GM23338 (cell line): ENCODE data around the gene TRAF2. TPM values are rescaled to one million over a fixed set of nuclear protein-coding genes. Genes with fewer than 3 reads are reported as not detected.

Source experiments
- ATAC-seq: fragments of 200-7000 bp; cut with Tn5 transposase; 3 replicates; pipeline ENCODE4 v1.9.1; 2020
- DNase-seq: peaks from one replicate; pipeline ENCODE4 v3.0.0-alpha.2; 2015; ENCODE audit warnings: low spot score
- H2AFZ ChIP-seq: fragments of 200-600 bp; sonication (generic); 2 replicates; pipeline ENCODE4 v1.8.0; 2016; ENCODE audit warnings: antibody characterized with exemption, mild to moderate bottlenecking, moderate library complexity
- H3F3A ChIP-seq: fragments of 200-600 bp; sonication (generic); replicated peaks from 2 replicates; pipeline ENCODE4 v1.8.0; 2017; ENCODE audit warnings: antibody characterized with exemption, mixed run types, low read depth
- H3K27ac ChIP-seq: fragments of 200-600 bp; sonication (generic); 2 replicates; pipeline ENCODE4 v1.6.1; 2016; ENCODE audit warnings: low read depth
- H3K27me3 ChIP-seq: fragments of 200-600 bp; sonication (generic); 2 replicates; pipeline ENCODE4 v1.8.0; 2016; ENCODE audit warnings: mild to moderate bottlenecking, mixed run types, moderate library complexity; ENCODE audit not compliant: insufficient read depth
- H3K36me3 ChIP-seq: fragments of 200-600 bp; sonication (generic); 2 replicates; pipeline ENCODE4 v1.8.0; 2016; ENCODE audit warnings: mild to moderate bottlenecking; ENCODE audit not compliant: insufficient read depth
- H3K4me1 ChIP-seq: fragments of 200-600 bp; sonication (generic); 2 replicates; pipeline ENCODE4 v1.8.0; 2016; ENCODE audit warnings: mild to moderate bottlenecking, moderate library complexity; ENCODE audit not compliant: insufficient read depth
- H3K4me2 ChIP-seq: fragments of 200-600 bp; sonication (generic); 2 replicates; pipeline ENCODE4 v1.7.1; 2017; ENCODE audit warnings: mixed run types
- H3K4me3 ChIP-seq: fragments of 200-600 bp; sonication (generic); 2 replicates; pipeline ENCODE4 v1.6.1; 2016; ENCODE audit warnings: mixed run types
- H3K79me2 ChIP-seq: fragments of 200-600 bp; sonication (generic); replicated peaks from 2 replicates; pipeline ENCODE4 v1.8.0; 2017; ENCODE audit warnings: mild to moderate bottlenecking; ENCODE audit not compliant: insufficient read depth
- H3K9me2 ChIP-seq: fragments of 200-600 bp; sonication (generic); 2 replicates; pipeline ENCODE4 v1.8.0; 2017; ENCODE audit not compliant: insufficient read depth
- H4K20me1 ChIP-seq: fragments of 200-600 bp; sonication (generic); replicated peaks from 2 replicates; pipeline ENCODE4 v1.8.0; 2017; ENCODE audit warnings: mild to moderate bottlenecking; ENCODE audit not compliant: insufficient read depth
- H3K27ac Mint-ChIP-seq: 2 replicates; pipeline ENCODE4 v1.8.0; 2020; ENCODE audit warnings: inconsistent platforms, mild to moderate bottlenecking, moderate library complexity, mixed read lengths
- H3K27me3 Mint-ChIP-seq: 3 replicates; pipeline ENCODE4 v1.8.0; 2022; ENCODE audit warnings: low read depth, mild to moderate bottlenecking, moderate library complexity, mixed read lengths, inconsistent platforms; ENCODE audit not compliant: insufficient read depth, poor library complexity
- H3K36me3 Mint-ChIP-seq: 3 replicates; pipeline ENCODE4 v1.8.0; 2021; ENCODE audit warnings: low read depth, mild to moderate bottlenecking, inconsistent platforms, moderate library complexity, mixed read lengths
- H3K4me1 Mint-ChIP-seq: 3 replicates; pipeline ENCODE4 v1.8.0; 2020; ENCODE audit warnings: mild to moderate bottlenecking, inconsistent platforms, mixed read lengths
- H3K4me3 Mint-ChIP-seq: 3 replicates; pipeline ENCODE4 v1.8.0; 2021; ENCODE audit warnings: moderate library complexity, mild to moderate bottlenecking, inconsistent platforms, mixed read lengths
- H3K9me3 Mint-ChIP-seq: 3 replicates; pipeline ENCODE4 v1.8.0; 2020; ENCODE audit warnings: moderate library complexity, mild to moderate bottlenecking, inconsistent platforms, mixed read lengths
- CREB1 ChIP-seq: fragments of 250-450 bp; sonication (Bioruptor Pico); IDR thresholded peaks from 2 replicates; pipeline ENCODE4 v1.5.0; 2020; ENCODE audit warnings: low read depth, mild to moderate bottlenecking, moderate library complexity
- ETS1 ChIP-seq: IDR thresholded peaks from 2 replicates; pipeline ENCODE4 v1.6.1; 2016; ENCODE audit warnings: antibody characterized with exemption
- EZH2phosphoT487 ChIP-seq: fragments of 200-600 bp; sonication (generic); IDR thresholded peaks from one replicate; pipeline ENCODE4 v1.8.1; 2018; ENCODE audit warnings: antibody characterized with exemption; ENCODE audit not compliant: unreplicated experiment
- NANOG ChIP-seq: IDR thresholded peaks from 2 replicates; pipeline ENCODE4 v1.6.1; 2016; ENCODE audit warnings: antibody characterized with exemption, borderline replicate concordance
- POLR2AphosphoS5 ChIP-seq: IDR thresholded peaks from 2 replicates; pipeline ENCODE4 v1.6.1; 2016; ENCODE audit warnings: antibody characterized with exemption, low read depth
- ZNF114 ChIP-seq: fragments of 250-450 bp; sonication (Bioruptor Pico); IDR thresholded peaks from 2 replicates; pipeline ENCODE4 v1.5.0; 2020; ENCODE audit warnings: mild to moderate bottlenecking, moderate library complexity
- ZNF331 ChIP-seq: fragments of 250-450 bp; sonication (Bioruptor Pico); IDR thresholded peaks from 2 replicates; pipeline ENCODE4 v1.5.0; 2020; ENCODE audit warnings: low read depth, mild to moderate bottlenecking, moderate library complexity
- polyA plus RNA-seq: library from polyadenylated mRNA; unstranded; fragments of >200 nt; fragmentation: Nextera tagmentation; extraction: Ambion mirVana; gene quantifications from 2 replicates; pipeline ENCODE4 v1.2.1, GENCODE V29; 2016
- total RNA-seq: library from RNA; depleted of rRNA; stranded (reverse); fragments of >200 nt; shearing (Covaris generic); gene quantifications from 2 replicates; pipeline ENCODE4 v1.2.3, GENCODE V29; 2014
- TF ChIP-seq, protein P1 (sequence below), 2 experiments: fragments of 200-600 bp in 1 of 2; sonication (generic) in 1 of 2; conservative IDR thresholded peaks; 2 replicates each; pipeline versions ENCODE4 v1.5.1 to v1.6.1; 2016 to 2017; ENCODE audit warnings: antibody characterized with exemption in 2 of 2, low read depth in 2 of 2, mild to moderate bottlenecking in 2 of 2, moderate library complexity in 1 of 2
- TF ChIP-seq, protein P2 (sequence below): IDR thresholded peaks from one replicate; pipeline ENCODE4 v1.6.1; 2018; ENCODE audit warnings: antibody characterized with exemption; ENCODE audit not compliant: unreplicated experiment

The TRAF2 gene
- total and polyA plus RNA-seq, 2 experiments from 2014 or later = 25.4 to 39.9 TPM

DNA sequence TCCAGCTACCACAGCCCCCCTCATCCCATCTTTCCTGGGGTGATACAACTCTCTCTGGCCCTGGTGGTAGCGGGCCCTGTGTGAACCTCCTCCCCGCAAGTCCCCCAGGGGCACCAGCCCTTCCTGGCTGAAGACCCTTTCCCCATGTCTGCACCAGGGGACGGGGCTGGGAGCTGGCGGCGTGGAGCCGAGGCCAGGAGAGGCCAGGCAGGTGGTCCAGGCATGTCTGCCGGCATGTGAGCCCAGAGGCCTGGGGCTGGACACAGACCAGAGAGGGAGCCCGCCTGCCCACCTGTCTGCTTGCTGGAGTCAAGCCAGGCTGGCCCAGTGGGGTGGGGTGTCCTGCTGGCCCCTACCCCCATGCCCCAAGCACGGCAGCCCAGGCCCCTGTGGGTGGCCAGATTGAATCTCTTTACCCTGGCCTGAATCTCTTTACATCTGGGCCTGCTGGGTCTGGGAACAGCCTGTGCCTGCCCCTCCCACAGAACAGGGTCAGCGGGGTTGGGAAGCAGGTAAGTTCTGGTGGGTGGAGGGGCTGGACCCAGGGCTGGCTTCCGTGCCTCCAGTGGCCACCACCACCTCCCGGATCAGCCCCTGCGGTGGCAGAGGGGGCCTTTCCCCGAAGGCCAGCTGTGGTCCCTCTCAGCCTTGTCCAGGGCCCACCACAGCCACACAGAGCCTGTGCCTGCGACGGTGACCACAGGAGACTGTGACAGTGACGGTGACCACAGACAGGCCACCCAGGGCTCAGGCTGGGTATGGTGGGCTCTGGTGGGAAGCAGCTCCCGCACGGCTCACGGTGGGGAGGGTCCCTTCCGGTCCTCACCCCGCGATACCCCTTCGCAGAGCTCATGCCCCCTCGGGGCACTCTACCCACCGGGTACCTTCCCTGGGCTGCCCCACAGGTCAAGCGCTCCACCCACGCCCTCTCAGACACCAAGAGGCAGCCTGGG, 72.9 kb downstream of the TRAF2 start:
- Histone ChIP-seq H3F3A (no peaks in the 10 kb centered on the region), H3K4me1 (no peaks in the 10 kb centered on the region), H3K36me3 (no peaks in the 10 kb centered on the region), H2AFZ (no peak overlapping the region), H4K20me1 (no peaks in the 10 kb centered on the region), H3K27me3 (no peaks in the 10 kb centered on the region), H3K79me2 (no peaks in the 10 kb centered on the region), H3K4me3 (no peak overlapping the region), H3K27ac (no peak overlapping the region), H3K9me2 (0 out of 2 replicates have a peak, but pooled peaks cover 6% of the 10 kb centered on the region), H3K4me2 (no peak overlapping the region)
- Mint-ChIP-seq H3K9me3 (peaks cover 4% of the 10 kb centered on the region; the same call in 2 of the 3 replicates), H3K27me3 (peaks cover 4% of the 10 kb centered on the region), H3K27ac (no peak overlapping the region), H3K4me1 (no peaks in the 10 kb centered on the region; the same call in 2 of the 3 replicates), H3K36me3 (no peaks in the 10 kb centered on the region; the same call in 2 of the 3 replicates), H3K4me3 (no peak overlapping the region)
- TF ChIP-seq NANOG = no peak
- no peak for TF ChIP-seq ETS1
- TF ChIP-seq, protein P1, sequence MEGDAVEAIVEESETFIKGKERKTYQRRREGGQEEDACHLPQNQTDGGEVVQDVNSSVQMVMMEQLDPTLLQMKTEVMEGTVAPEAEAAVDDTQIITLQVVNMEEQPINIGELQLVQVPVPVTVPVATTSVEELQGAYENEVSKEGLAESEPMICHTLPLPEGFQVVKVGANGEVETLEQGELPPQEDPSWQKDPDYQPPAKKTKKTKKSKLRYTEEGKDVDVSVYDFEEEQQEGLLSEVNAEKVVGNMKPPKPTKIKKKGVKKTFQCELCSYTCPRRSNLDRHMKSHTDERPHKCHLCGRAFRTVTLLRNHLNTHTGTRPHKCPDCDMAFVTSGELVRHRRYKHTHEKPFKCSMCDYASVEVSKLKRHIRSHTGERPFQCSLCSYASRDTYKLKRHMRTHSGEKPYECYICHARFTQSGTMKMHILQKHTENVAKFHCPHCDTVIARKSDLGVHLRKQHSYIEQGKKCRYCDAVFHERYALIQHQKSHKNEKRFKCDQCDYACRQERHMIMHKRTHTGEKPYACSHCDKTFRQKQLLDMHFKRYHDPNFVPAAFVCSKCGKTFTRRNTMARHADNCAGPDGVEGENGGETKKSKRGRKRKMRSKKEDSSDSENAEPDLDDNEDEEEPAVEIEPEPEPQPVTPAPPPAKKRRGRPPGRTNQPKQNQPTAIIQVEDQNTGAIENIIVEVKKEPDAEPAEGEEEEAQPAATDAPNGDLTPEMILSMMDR (conservative IDR thresholded peaks at IDR 0.05; ENCODE audit: low read depth in 2 of 2) = no peak
- TF ChIP-seq EZH2phosphoT487 = no peak
- no peak for DNase-seq
- peak; percentile 31 for ATAC-seq

DNA sequence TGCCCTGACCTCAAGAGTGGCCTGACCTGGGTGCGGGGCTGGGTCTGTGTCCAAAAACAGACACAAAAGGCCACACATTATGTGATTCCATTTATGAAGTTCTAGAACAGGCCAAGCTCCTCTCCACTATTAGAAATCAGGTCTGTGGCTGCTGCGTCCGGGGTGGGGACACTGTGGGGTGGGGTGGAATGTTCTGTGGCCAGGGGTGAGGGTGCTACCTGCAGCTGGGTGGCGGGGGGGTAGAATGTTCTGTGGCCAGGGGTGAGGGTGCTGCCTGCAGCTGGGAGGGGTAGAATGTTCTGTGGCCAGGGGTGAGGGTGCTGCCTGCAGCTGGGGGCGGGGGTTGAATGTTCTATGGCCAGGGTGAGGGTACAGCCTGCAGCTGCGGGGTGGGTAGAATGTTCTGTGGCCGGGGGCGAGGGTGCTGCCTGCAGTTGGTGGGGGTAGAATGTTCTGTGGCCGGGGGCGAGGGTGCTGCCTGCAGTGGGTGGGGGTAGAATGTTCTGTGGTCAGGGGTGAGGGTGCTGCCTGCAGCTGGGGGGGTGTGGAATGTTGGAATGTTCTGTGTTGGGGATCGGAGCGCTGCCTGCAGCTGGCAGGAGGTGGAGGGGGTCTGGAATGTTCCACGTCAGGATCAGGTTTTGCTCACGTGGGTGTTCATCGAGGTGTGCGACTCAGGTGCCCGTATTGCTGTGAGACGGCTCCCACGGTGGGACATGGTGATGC, 74.1 kb downstream of the TRAF2 start:
- peaks cover 4% of the 10 kb centered on the region; the same call in 2 of the 3 replicates for H3K9me3 Mint-ChIP-seq

More for the DNA sequence above, 74.1 kb downstream of the TRAF2 start:
- DNase-seq (no peak), ATAC-seq (no peak)
- H3K4me1 Mint-ChIP-seq = no peaks in the 10 kb centered on the region; the same call in 2 of the 3 replicates
- Histone ChIP-seq H3K79me2 (no peaks in the 10 kb centered on the region), H3K27me3 (no peaks in the 10 kb centered on the region), H3K9me2 (0 out of 2 replicates have a peak, but pooled peaks cover 6% of the 10 kb centered on the region), H3K4me1 (no peaks in the 10 kb centered on the region), H3K4me3 (no peak overlapping the region), H3K4me2 (no peak overlapping the region), H3K27ac (no peak overlapping the region), H2AFZ (no peak overlapping the region), H3K36me3 (no peaks in the 10 kb centered on the region), H4K20me1 (no peaks in the 10 kb centered on the region), H3F3A (no peaks in the 10 kb centered on the region)
- H3K27ac Mint-ChIP-seq = no peak overlapping the region; the same call in 1 of the 2 replicates
- no peaks in the 10 kb centered on the region; the same call in 2 of the 3 replicates for H3K36me3 Mint-ChIP-seq
- H3K4me3 Mint-ChIP-seq = no peak overlapping the region
- H3K27me3 Mint-ChIP-seq = peaks cover 4% of the 10 kb centered on the region
- TF ChIP-seq POLR2AphosphoS5 (no peak), ZNF114 (no peak), CREB1 (CRISPR knock-in tag) (no peak), ETS1 (no peak), ZNF331 (CRISPR knock-in tag) (no peak)
- TF ChIP-seq, protein P2, sequence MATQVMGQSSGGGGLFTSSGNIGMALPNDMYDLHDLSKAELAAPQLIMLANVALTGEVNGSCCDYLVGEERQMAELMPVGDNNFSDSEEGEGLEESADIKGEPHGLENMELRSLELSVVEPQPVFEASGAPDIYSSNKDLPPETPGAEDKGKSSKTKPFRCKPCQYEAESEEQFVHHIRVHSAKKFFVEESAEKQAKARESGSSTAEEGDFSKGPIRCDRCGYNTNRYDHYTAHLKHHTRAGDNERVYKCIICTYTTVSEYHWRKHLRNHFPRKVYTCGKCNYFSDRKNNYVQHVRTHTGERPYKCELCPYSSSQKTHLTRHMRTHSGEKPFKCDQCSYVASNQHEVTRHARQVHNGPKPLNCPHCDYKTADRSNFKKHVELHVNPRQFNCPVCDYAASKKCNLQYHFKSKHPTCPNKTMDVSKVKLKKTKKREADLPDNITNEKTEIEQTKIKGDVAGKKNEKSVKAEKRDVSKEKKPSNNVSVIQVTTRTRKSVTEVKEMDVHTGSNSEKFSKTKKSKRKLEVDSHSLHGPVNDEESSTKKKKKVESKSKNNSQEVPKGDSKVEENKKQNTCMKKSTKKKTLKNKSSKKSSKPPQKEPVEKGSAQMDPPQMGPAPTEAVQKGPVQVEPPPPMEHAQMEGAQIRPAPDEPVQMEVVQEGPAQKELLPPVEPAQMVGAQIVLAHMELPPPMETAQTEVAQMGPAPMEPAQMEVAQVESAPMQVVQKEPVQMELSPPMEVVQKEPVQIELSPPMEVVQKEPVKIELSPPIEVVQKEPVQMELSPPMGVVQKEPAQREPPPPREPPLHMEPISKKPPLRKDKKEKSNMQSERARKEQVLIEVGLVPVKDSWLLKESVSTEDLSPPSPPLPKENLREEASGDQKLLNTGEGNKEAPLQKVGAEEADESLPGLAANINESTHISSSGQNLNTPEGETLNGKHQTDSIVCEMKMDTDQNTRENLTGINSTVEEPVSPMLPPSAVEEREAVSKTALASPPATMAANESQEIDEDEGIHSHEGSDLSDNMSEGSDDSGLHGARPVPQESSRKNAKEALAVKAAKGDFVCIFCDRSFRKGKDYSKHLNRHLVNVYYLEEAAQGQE = no peak
